Neural cell (in vitro differentiated cells): Measurements from ENCODE around the gene ATF7. TPM values are rescaled to one million over a fixed set of nuclear protein-coding genes. Genes with fewer than 3 reads are reported as not detected.

ENCODE experiments used
- H2AFZ ChIP-seq: fragments of 200-600, 300-800 bp; sonication (generic), shearing (Covaris generic); 2 replicates; pipeline ENCODE4 v1.6.0; 2014; ENCODE audit warnings: low read depth, mild to moderate bottlenecking, antibody characterized with exemption, low read length, moderate library complexity
- H3F3A ChIP-seq: fragments of 200-600 bp; shearing (Covaris generic); 2 replicates; pipeline ENCODE4 v1.6.1; 2016; ENCODE audit warnings: mild to moderate bottlenecking, moderate library complexity, mixed read lengths, antibody characterized with exemption, low read length; ENCODE audit not compliant: insufficient read depth, poor library complexity, severe bottlenecking
- H3K27ac ChIP-seq: fragments of 200-600, 300-800 bp; sonication (generic), shearing (Covaris generic); 2 replicates; pipeline ENCODE4 v1.5.1; 2014; ENCODE audit warnings: mild to moderate bottlenecking, low read length, moderate library complexity
- H3K27me3 ChIP-seq: fragments of 300-800, 200-600 bp; sonication (generic), shearing (Covaris generic); 2 replicates; pipeline ENCODE4 v1.6.0; 2014; ENCODE audit warnings: mild to moderate bottlenecking, low read depth, low read length, moderate library complexity; ENCODE audit not compliant: insufficient read depth
- H3K36me3 ChIP-seq: fragments of 300-800, 200-600 bp; sonication (generic), shearing (Covaris generic); 2 replicates; pipeline ENCODE4 v1.5.1; 2014; ENCODE audit warnings: mild to moderate bottlenecking, antibody characterized with exemption, low read length, moderate library complexity; ENCODE audit not compliant: insufficient read depth
- H3K4me2 ChIP-seq: fragments of 300-800, 200-600 bp; sonication (generic), shearing (Covaris generic); 2 replicates; pipeline ENCODE4 v1.6.0; 2014; ENCODE audit warnings: mild to moderate bottlenecking, low read length
- H3K4me3 ChIP-seq: fragments of 300-800, 200-600 bp; sonication (generic), shearing (Covaris generic); 2 replicates; pipeline ENCODE4 v1.5.1; 2014; ENCODE audit warnings: mild to moderate bottlenecking, low read length, moderate library complexity
- H3K79me2 ChIP-seq: fragments of 200-600 bp; shearing (Covaris generic); replicated peaks from 2 replicates; pipeline ENCODE4 v1.6.0; 2014; ENCODE audit warnings: mild to moderate bottlenecking, low read length, moderate library complexity; ENCODE audit not compliant: insufficient read depth
- H3K9ac ChIP-seq: fragments of 300-800, 200-600 bp; sonication (generic), shearing (Covaris generic); 2 replicates; pipeline ENCODE4 v1.6.1; 2016; ENCODE audit warnings: mild to moderate bottlenecking, low read length, mixed read lengths
- H3K9me2 ChIP-seq: fragments of 200-600 bp; shearing (Covaris generic); 2 replicates; pipeline ENCODE4 v1.6.1; 2016; ENCODE audit warnings: mild to moderate bottlenecking, low read length, mixed read lengths; ENCODE audit not compliant: insufficient read depth
- H3K9me3 ChIP-seq: fragments of 200-600, 300-800 bp; sonication (generic), shearing (Covaris generic); 2 replicates; pipeline ENCODE4 v1.6.1; 2016; ENCODE audit warnings: mild to moderate bottlenecking, mixed run types, low read length, moderate library complexity, mixed read lengths
- H4K20me1 ChIP-seq: fragments of 200-600 bp; shearing (Covaris generic); 2 replicates; pipeline ENCODE4 v1.6.1; 2016; ENCODE audit warnings: mild to moderate bottlenecking, mixed run types; ENCODE audit not compliant: insufficient read depth
- CTCF ChIP-seq: fragments of 450-650 bp; IDR thresholded peaks from 2 replicates; pipeline ENCODE4 v1.5.1; 2014; ENCODE audit warnings: antibody characterized with exemption, mild to moderate bottlenecking, moderate library complexity; ENCODE audit not compliant: poor library complexity, severe bottlenecking
- EP300 ChIP-seq: fragments of 450-650 bp; conservative IDR thresholded peaks from 2 replicates; pipeline ENCODE4 v1.6.1; 2014; ENCODE audit warnings: antibody characterized with exemption, mild to moderate bottlenecking, moderate library complexity; ENCODE audit not compliant: poor library complexity, severe bottlenecking
- EZH2 ChIP-seq: fragments of 200-600, 300-800 bp; shearing (Covaris generic), sonication (generic); IDR thresholded peaks from 2 replicates; pipeline ENCODE4 v1.6.1; 2014; ENCODE audit warnings: antibody characterized with exemption, low read length, borderline replicate concordance, mild to moderate bottlenecking; ENCODE audit not compliant: insufficient read depth, poor library complexity, severe bottlenecking
- MXI1 ChIP-seq: fragments of 450-650 bp; conservative IDR thresholded peaks from 2 replicates; pipeline ENCODE4 v1.6.1; 2014; ENCODE audit warnings: antibody characterized with exemption, mild to moderate bottlenecking; ENCODE audit not compliant: poor library complexity, severe bottlenecking
- POLR2AphosphoS5 ChIP-seq: IDR thresholded peaks from 2 replicates; pipeline ENCODE4 v1.6.1; 2012
- RAD21 ChIP-seq: fragments of 450-650 bp; conservative IDR thresholded peaks from 2 replicates; pipeline ENCODE4 v1.6.1; 2014; ENCODE audit warnings: antibody characterized with exemption, mild to moderate bottlenecking, moderate library complexity
- REST ChIP-seq: IDR thresholded peaks from 2 replicates; pipeline ENCODE4 v1.6.1; 2012; ENCODE audit warnings: borderline replicate concordance
- SMC3 ChIP-seq: fragments of 450-650 bp; conservative IDR thresholded peaks from 2 replicates; pipeline ENCODE4 v1.6.1; 2014; ENCODE audit warnings: antibody characterized with exemption, mild to moderate bottlenecking, moderate library complexity; ENCODE audit not compliant: poor library complexity
- TAF1 ChIP-seq: IDR thresholded peaks from 2 replicates; pipeline ENCODE4 v1.6.1; 2012; ENCODE audit warnings: low read depth
- polyA plus RNA-seq: library from polyadenylated mRNA; depleted of rRNA; stranded (reverse); fragments of >200 nt; gene quantifications from 2 replicates; pipeline ENCODE4 v1.2.3, GENCODE V29; 2014

ATF7 gene
- polyA plus RNA-seq, 1 donor from 2014 or later = 6.3 TPM

- no peaks in the 10 kb centered on the region for H3K27me3 ChIP-seq
- no peak overlapping the region for H3K27ac ChIP-seq
- H3K9me3 ChIP-seq = no peaks in the 10 kb centered on the region
- peaks cover 19% of the 10 kb centered on the region for H3K79me2 ChIP-seq
- no peak overlapping the region for H3K4me3 ChIP-seq
- H3K4me2 ChIP-seq = no peak overlapping the region
- no peak overlapping the region for H3K9ac ChIP-seq
- H3K36me3 ChIP-seq = peaks cover 9% of the 10 kb centered on the region
- H2AFZ ChIP-seq = no peak overlapping the region
- no peaks in the 10 kb centered on the region for H3K9me2 ChIP-seq
- peaks cover 14% of the 10 kb centered on the region for H4K20me1 ChIP-seq
- TF ChIP-seq REST = no peak
- TF ChIP-seq MXI1 = no peak
- no peak for TF ChIP-seq TAF1
- no peak for TF ChIP-seq CTCF
- TF ChIP-seq POLR2AphosphoS5 = no peak
- TF ChIP-seq EP300 = no peak
- no peak for TF ChIP-seq RAD21
- TF ChIP-seq EZH2 = no peak
- no peak for TF ChIP-seq SMC3
- H3F3A ChIP-seq = no peaks in the 10 kb centered on the region
Observed at GRCh38 chr12:53472056-53472582, 154.1 kb downstream of the ATF7 start.

GRCh38 chr12:53468282-53468681 is 157.9 kb downstream of the ATF7 start:
- no peak overlapping the region for H2AFZ ChIP-seq
- H3K9ac ChIP-seq = no peak overlapping the region
- no peak overlapping the region for H3K27ac ChIP-seq
- H4K20me1 ChIP-seq = peaks cover 20% of the 10 kb centered on the region
- no peak overlapping the region for H3K4me3 ChIP-seq
- H3K27me3 ChIP-seq = no peaks in the 10 kb centered on the region
- TF ChIP-seq RAD21 (no peak), EZH2 (no peak), CTCF (no peak), SMC3 (no peak), POLR2AphosphoS5 (no peak), EP300 (no peak), MXI1 (no peak)
- H3K36me3 ChIP-seq = peaks cover 8% of the 10 kb centered on the region
- no peaks in the 10 kb centered on the region for H3F3A ChIP-seq
- no peaks in the 10 kb centered on the region for H3K9me3 ChIP-seq
- H3K9me2 ChIP-seq = no peaks in the 10 kb centered on the region
- no peak overlapping the region for H3K4me2 ChIP-seq
- peaks cover 15% of the 10 kb centered on the region for H3K79me2 ChIP-seq
